ENCODE measurements around the gene AP3B2.
"Not testable (repeated sequence)": the region's sequence is repeated elsewhere in the genome, so short reads cannot be mapped to it uniquely, and the experiment has no call there.

The AP3B2 gene

GRCh38 chr15:82647835-82648256 lies 61.8 kb downstream of the AP3B2 start:
- no peak for DNase-seq

DNA sequence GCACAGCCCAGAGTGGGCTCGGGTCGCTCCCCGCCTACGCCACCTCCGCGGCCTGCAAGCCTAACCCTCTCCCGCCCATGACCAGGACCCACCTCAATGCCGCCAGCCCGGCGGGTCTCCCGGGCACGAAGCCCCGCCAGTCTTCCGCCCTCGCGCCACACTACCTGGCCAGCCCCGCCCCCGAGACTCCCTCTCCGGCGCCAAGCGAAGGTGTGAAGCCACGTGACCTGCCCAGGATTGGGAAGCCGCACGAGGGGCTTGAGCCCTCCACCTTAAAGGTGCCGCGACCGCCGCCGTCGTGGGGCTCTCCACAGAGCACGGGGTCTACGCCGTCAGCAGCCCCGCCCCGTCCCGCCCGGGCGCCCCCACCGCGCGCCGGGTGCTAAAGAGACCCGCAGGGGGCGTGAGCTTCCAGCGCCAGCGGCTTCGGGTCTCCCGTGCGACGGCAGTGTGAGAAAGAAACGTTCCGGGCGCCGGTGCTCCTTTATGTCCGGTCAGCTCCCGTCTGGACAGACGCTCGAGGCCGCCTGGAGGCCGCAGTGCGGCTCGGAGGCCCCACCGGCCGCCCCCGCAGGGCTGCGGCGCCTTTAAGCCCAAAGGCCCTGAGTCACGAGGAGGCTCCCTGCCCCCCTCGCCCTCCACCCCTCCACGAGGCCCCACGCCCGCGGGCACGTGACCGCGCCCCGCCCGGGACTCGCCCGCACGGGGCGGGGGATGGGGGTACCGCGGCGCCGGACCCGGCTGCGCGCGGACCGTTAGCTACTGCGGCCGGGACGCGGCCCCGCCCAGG lies 62.4 kb downstream of the AP3B2 start, which contains the start of gene CPEB1:
Gene CPEB1 (minus strand): TSS at position 319 of the 790 bp plus-strand sequence. CDS start 18,904 bp downstream, outside the sequence.
- peak; percentile 30 to 61 (median 46) for DNase-seq

GRCh38 chr15:82646250-82647044 lies 63.2 kb downstream of the AP3B2 start:
- peak in 1 of 4 experiments; percentile 17 for DNase-seq

DNA sequence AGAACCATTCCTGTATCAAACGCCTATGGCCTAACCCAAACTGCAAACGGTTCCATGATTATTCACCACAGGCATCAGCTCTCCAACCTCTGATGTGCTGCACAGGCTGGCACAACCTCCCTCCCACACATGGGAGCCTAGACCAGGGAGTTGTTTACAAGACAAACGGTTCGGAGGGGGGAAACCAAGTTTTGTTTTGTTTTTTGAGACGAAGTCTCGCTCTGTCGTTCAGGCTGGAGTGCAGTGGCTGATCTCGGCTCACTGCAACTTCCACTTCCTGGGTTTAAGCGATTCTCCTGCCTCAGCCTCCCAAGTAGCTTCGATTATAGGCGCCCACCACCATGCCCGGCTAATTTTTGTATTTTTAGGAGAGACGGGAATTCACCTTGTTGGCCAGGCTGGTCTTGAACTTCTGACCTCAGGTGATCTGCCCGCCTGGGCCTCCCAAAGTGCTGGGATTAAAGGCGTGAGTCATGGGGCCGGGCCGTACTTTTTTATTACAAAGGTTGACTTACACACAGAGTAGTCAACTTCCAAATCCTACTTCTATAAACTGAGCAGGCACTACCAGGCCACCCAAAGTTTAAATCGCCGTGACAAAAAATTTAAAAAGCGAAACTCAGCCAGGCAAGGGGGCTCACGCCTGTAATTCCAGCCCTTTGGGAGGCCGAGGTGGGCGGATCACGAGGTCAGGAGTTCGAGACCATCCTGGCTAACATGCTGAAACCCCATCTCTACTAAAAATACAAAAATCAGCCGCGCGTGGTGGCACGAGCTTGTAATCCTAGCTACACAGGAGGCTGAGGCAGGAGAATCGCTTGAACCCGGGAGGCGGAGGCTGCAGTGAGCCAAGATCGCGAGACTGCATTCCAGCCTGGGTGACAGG lies 64.5 kb downstream of the AP3B2 start:
- not testable (repeated sequence) for DNase-seq

- no peak for DNase-seq
These were observed 65.7 kb downstream of the AP3B2 start for GRCh38 chr15:82643992-82644391.

DNA sequence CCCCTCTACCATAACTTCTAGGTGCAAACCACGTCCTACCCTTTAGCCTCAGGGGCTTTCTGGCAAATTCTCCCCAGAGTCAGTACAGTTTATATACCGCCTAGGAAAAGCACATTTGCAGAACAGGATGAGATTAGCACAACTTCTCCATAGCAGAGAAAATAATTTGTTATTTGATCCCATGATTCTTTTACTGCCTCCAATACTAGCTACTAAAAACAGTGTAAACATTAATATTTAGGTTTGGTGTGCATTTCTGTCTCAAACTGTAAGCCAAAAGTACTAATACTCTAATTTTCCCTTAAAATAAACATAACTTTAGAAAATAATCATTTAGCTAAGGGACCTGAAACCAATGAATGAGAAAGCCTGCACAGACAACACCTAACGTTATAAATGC lies 67.0 kb downstream of the AP3B2 start:
- no peak for DNase-seq

GRCh38 chr15:82641129-82641798 lies 68.4 kb downstream of the AP3B2 start:
- DNase-seq: no peak

DNA sequence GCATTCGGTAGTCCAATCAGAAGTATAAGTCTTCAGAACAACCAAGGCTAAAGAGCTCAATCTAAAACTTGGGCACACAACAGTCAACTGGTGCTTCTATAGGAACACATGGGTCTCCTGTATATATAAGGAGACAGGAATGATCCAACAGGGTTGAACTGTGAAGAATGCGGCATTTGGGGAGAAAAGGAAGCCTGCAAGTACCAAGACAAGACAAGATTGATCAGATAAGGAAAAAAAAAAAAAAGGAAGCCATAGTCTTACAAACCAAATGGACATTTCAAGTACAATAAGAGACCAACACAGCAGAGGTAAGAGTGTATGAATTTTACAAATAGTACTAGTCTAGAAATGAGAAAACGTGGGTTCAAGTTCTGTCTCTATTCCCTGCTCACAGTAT lies 69.0 kb downstream of the AP3B2 start:
- DNase-seq: no peak

GRCh38 chr15:82635798-82636197 lies 73.9 kb downstream of the AP3B2 start:
- no peak for DNase-seq

DNA sequence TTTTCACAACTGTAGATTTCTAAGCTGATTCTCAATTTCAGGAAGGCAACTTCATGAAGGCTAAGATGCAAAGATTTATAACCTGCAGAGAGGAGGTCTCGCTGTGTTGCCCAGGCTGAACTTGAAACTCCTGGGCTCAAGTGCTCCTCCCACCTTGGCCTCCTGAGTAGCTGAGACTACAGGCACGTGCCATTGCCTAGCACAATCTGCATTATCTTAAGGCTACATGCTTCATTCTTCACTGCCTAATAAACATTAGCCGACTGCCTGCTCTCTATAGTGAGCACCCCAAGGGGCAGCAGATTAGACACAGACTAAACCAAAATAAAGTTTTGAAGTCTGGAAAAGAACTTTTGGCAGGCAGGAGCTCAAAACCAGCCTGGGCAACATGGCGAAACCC lies 79.6 kb downstream of the AP3B2 start:
- DNase-seq: no peak

- no peak for DNase-seq
These were observed 84.5 kb downstream of the AP3B2 start for GRCh38 chr15:82625136-82625535.

GRCh38 chr15:82624438-82624837 lies 85.2 kb downstream of the AP3B2 start:
- no peak for DNase-seq

GRCh38 chr15:82624008-82624407 lies 85.7 kb downstream of the AP3B2 start:
- no peak for DNase-seq

- peak in 1 of 4 experiments; percentile 5 for DNase-seq
These were observed 87.7 kb downstream of the AP3B2 start for GRCh38 chr15:82621970-82622369.

DNA sequence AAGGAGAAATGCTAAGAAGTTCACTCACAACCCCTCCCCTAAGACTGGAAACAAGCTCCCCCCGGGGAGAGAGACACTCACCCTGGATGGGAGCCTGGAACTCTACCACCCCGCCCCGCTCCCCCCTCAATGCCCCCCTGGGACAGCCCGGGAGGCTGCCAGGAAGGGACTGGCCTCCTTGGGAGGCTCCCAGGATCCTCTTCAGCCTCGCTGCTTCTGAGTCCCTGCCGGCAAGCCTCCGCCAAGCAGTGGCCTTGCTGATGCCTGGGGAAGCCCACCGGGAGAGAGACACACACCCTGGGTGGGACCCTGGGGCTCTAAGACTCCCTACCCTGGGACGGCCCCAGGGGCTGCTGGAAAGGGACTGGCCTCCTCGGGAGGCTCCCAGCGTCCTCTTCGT lies 95.9 kb downstream of the AP3B2 start:
- no peak for DNase-seq

- DNase-seq: no peak
These were observed 98.3 kb downstream of the AP3B2 start for GRCh38 chr15:82611348-82611747.
